Adrenal gland (tissue), 5 donors: Measurements from ENCODE around the gene VWF.

Experiments
- CTCF ChIP-seq, 6 experiments: fragments of 450-650 bp in 4 of 6; fragments of 200-600 bp in 2 of 6; sonication (generic) in 1 of 6; IDR thresholded peaks; 1 replicate in 5 of 6; 2 replicates in 1 of 6; pipeline versions ENCODE4 v1.5.1 to v1.8.0; 2016 to 2021; ENCODE audit warnings: antibody characterized with exemption in 6 of 6, mild to moderate bottlenecking in 2 of 6, moderate library complexity in 1 of 6
- POLR2A ChIP-seq, 2 donors: fragments of 450-650 bp; IDR thresholded peaks; one replicate each; pipeline ENCODE4 v1.6.1; 2017; ENCODE audit warnings: antibody characterized with exemption in 2 of 2, mild to moderate bottlenecking in 2 of 2, moderate library complexity in 1 of 2
- donor health status: DM: no; HTN: no; CAD: no.

- TF ChIP-seq CTCF (IDR thresholded peaks at IDR 0.05) = peak; percentile 40 to 72 (median 60)
- no peak for TF ChIP-seq POLR2A (IDR thresholded peaks at IDR 0.05)
Measured at GRCh38 chr12:5965950-5966383, 158.5 kb downstream of the VWF start.
